DND-41 (cell line): ENCODE data around the gene KCNK4.

Experiments used
- CTCF ChIP-seq: IDR thresholded peaks from 2 replicates; pipeline ENCODE4 v1.5.1; 2012; ENCODE audit warnings: borderline replicate concordance, low read length, moderate library complexity, mild to moderate bottlenecking; ENCODE audit not compliant: poor library complexity, severe bottlenecking; ENCODE audit errors: extremely low read depth
- EZH2 ChIP-seq: IDR thresholded peaks from 3 replicates; pipeline ENCODE4 v1.6.1; 2012; ENCODE audit warnings: borderline replicate concordance, low read depth, mild to moderate bottlenecking, moderate library complexity, low read length, inconsistent platforms; ENCODE audit not compliant: severe bottlenecking

- peak; percentile 66 for TF ChIP-seq CTCF
- no peak for TF ChIP-seq EZH2
Observed at GRCh38 chr11:64305691-64306562, 14.8 kb downstream of the KCNK4 start.
